B cell (primary cell): Measurements from ENCODE around the gene NBEAL1.

Experiments used
- CTCF ChIP-seq: fragments of 200-600 bp; IDR thresholded peaks from one replicate; pipeline ENCODE4 v1.8.0; 2022; ENCODE audit warnings: antibody characterized with exemption, mild to moderate bottlenecking
- EZH2 ChIP-seq: IDR thresholded peaks from 2 replicates; pipeline ENCODE4 v1.6.1; 2012; ENCODE audit warnings: borderline replicate concordance, low read depth, mild to moderate bottlenecking, moderate library complexity, low read length; ENCODE audit not compliant: insufficient read depth, poor library complexity, severe bottlenecking

- TF ChIP-seq CTCF, result no peak
- TF ChIP-seq EZH2, result no peak
These were observed 97.7 kb downstream of the NBEAL1 start for GRCh38 chr2:203112342-203112741.
